ENCODE results near the gene R3HDM1.

DNA sequence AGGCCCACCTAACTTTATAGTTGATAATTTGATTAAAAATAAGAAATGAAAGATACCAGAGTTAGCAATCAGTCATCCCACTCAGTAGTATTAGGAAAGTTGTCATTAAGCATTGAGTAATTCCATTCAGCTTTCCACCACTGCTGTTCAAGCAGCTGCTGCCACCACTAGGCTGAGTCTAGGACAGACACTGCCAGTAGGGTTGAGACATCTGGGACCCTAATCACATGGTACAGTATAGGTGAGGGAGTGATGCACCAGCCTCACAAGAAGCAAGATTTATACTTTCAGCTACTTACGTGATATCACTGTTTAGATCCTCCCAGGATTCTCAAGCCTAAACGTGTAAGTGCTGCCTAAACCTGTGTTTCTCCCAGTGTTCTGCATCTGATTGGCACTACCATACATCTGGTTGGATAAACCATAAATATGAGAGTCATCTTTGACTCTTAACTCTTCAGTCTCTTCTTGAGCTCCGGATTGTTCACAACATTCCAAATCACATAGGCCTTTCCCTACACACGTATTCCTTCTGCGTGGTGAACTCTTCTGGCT is 213.6 kb downstream of the R3HDM1 start:
- TF ChIP-seq CTCF (IDR thresholded peaks at IDR 0.05; ENCODE audit: poor library complexity) = peak; percentile 18
- no peak for TF ChIP-seq EZH2 (IDR thresholded peaks at IDR 0.05; ENCODE audit: borderline replicate concordance)
- no peak for TF ChIP-seq EZH2phosphoT487 (IDR thresholded peaks at IDR 0.05; ENCODE audit: low read depth, severe bottlenecking, unreplicated experiment)
